ENCODE measurements around the gene SMOC2.

SMOC2 gene

GRCh38 chr6:168415098-168415992, 25.6 kb upstream of the SMOC2 start:
- DNase-seq (ENCODE audit: low read depth in 2 of 2) = no peak

GRCh38 chr6:168415993-168416530, 24.9 kb upstream of the SMOC2 start:
- DNase-seq (ENCODE audit: low read depth in 2 of 2) = no peak

- no peak for DNase-seq (ENCODE audit: low read depth in 2 of 2)
These were observed 24.5 kb upstream of the SMOC2 start for GRCh38 chr6:168416531-168416930.

GRCh38 chr6:168417191-168417590, 23.8 kb upstream of the SMOC2 start:
- DNase-seq (ENCODE audit: low read depth in 2 of 2) = no peak

DNA sequence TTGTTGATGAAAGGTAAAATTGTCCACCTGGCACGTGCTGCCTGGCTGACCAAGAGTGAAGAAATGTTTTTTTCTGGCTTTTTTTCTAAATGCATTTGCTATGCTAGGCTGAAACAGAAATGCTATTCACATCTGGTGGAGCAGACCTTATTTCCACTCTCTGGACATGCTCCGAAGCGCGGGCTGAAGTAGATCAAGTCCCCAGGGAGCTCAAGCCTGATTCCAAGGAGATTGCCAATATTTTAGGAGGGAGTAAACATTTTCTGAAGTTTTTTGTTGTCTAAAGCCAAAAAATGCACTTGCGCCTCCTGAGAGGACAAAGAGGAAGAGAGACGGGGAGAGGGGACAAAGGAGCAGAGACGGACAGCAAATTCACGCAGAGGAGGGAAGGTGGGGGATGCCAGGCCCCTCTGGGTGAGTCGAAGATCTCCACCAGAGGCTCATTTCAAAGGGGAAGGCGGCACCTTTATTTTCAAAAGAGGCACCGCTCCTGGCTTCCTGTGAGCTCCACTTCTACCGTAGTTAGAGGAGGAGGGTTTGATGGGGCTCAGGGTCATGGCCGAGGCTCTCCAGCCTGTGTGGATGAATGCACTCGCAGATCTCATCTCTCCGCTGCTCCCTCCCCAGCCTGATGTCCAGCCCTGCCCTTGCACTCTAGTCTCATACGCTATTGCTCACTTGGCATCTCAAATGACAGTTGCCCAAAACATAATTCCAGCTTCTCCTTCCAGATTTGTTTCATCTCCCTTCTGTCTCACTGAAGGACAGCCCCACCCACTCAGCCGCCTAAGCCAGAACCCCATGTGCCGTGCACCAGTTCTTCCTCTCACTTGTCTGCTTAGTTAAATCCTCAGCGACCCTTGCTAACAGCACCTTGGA, 23.1 kb upstream of the SMOC2 start:
- DNase-seq (ENCODE audit: low read depth in 2 of 2) = no peak

- DNase-seq (ENCODE audit: low read depth in 2 of 2) = no peak
These were observed 22.3 kb upstream of the SMOC2 start for GRCh38 chr6:168418711-168419121.

DNA sequence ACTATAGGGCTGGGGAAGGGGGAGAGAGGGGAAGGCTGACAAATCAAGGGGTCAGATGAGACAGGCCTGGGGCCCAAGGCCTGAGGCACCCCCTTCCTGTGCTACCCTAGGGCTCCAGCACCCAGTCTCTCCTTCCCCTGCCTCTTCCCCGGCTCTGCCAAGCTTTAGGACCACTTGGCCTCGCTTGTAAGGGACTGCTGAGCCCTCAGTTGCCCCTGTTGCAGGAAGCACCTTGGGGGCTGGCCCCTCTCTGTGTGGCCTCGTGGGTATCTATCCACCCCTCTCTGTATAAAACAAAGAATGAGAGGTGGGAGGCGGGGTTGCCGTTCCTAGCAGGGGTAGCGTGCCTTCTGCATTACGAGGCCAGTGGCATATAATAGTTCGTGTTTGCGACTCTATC, 21.4 kb upstream of the SMOC2 start:
- no peak for DNase-seq (ENCODE audit: low read depth in 2 of 2)

DNA sequence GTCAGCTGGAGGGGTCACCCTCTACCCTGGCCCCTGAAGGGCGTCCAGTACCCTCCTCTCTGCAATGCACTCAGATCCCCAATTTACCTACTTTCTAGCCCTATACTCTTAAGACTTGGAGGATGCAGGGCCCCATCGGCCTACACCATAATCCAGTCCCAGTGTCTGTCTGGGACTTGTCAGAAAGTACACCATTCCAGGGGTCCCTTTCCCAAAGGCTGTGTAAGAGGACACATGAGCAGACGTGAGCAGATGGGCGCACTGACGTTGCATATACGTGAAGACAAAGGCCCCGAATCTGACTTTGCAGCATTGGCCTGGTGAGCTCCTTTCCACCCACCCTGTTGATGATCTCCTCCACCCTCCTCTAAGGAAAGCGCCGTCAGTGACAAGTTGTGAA, 20.9 kb upstream of the SMOC2 start:
- no peak for DNase-seq (ENCODE audit: low read depth in 2 of 2)

GRCh38 chr6:168420706-168421105, 20.3 kb upstream of the SMOC2 start:
- DNase-seq (ENCODE audit: low read depth in 2 of 2) = no peak

DNA sequence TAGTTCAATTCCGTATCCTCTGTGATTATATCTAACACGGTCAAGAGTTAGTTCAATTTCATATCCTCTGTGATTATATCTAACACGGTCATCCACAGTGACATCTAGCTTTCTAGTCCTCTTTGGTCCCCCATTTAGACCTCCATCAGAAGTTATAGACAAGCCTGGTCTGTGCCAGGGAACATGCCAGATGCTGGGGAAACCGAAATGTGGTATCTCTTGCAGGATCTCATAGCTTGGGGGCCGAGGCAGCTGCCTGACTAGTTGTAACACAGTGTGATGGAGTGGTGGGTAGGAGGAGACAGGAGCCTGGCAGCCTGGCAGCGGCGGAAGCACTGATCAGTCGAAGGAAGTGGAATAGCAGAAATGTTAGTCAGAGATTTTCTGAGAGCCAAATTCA, 13.8 kb upstream of the SMOC2 start:
- no peak for DNase-seq (ENCODE audit: low read depth in 2 of 2)

DNA sequence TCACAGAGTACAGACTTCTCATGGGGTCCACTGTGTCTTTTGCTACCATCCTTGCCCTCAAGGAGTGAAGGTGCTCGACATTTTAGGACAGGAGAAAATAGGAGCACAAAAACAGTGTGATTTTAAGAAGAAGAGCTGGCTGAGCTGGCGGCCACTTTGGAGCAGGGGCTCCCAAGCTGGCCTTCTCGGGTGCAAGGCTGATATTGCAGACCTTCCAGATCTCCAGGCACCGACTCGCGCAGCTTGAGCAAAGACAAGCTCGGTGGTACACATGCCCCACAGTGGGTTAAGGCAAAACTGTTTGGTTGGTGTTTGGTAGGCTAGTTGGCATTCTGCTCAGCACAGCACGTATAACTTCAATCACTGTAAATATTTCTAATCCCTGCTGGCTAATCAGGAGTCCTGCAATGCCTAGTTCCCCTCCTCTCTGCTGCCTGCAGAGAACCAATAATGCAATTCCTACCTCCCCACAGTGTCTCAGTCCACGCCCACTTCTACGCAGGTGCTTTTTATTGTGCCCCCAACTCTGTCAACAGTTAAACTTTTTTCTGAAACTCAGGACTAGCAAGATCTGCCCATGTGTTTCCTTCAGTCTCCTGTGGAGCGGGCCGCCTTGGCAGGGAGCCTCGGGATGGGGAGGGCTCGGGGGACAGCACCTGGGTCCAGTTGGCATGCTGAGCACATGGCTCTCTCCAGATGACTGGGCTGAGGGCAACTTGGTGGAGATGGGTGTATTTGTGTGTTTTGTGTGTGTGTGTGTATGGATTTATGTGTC, 12.7 kb upstream of the SMOC2 start:
- no peak for DNase-seq (ENCODE audit: low read depth in 2 of 2)

DNA sequence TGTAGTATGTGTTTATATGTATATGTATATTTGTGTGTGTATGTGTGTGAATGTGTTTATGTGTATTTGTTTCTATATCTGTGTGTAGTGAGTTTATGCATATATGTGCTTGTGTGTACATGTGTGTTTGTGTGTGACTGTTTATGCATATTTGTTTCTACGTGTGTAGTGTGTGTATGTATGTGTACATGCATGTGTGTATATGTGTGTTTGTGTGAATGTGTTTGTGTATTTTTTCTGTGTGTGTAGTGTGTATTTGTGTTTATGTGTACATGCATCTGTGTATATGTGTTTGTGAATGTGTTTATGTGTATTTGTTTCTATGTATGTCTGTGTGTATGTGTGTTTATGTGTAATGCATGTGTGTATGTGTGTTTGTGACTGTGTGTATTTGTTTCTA, 12.1 kb upstream of the SMOC2 start:
- DNase-seq (ENCODE audit: low read depth in 2 of 2) = no peak

DNA sequence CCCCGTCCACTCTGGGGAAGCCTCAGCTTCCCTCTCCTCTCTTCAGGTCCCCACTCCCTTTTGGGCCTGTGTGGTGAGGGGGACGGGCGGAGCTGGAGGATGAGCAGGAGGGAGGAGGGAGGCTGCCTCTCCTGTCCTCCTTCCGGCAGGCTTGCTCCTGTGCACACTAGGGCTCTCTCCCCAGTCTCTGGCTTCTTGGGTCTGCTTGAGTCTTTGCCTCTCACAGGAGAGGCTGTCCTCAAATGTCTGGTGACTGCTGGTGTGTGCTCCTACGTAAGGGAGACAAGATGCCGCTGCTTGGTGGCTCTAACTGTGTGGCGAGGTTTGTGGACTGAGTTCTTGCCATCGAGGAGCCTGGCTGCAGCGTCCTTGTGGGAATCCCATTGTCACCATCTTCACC, 8.8 kb upstream of the SMOC2 start:
- DNase-seq (ENCODE audit: low read depth in 2 of 2) = no peak

DNA sequence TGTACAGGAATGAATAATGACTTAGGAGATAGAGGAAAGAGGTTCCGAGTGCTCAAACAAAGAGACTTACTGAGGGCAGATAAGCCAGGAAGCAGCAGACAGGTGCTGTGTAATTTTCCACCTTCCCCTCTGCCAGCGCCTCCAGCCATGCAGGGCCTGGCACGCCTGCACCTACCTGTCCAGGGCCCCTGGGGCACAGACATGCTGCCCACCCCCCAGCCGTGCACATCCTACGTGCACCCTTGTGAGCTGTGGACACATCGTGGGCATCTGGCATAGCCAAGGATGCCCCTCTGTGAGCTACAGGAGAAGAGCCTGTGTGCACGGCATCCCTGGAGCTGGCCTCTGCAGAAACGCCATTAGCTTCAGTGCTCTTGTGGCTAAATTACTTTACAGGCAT, 7.1 kb upstream of the SMOC2 start:
- DNase-seq (ENCODE audit: low read depth in 2 of 2) = no peak

GRCh38 chr6:168434505-168434904, 6.5 kb upstream of the SMOC2 start:
- no peak for DNase-seq (ENCODE audit: low read depth in 2 of 2)

GRCh38 chr6:168437751-168438150, 3.2 kb upstream of the SMOC2 start:
- DNase-seq (ENCODE audit: low read depth in 2 of 2) = no peak

- DNase-seq (ENCODE audit: low read depth in 2 of 2) = no peak
These were observed 2.0 kb upstream of the SMOC2 start for GRCh38 chr6:168438783-168439520.

GRCh38 chr6:168439794-168440450, 1.1 kb upstream of the SMOC2 start:
- no peak for DNase-seq (ENCODE audit: low read depth in 2 of 2)

DNA sequence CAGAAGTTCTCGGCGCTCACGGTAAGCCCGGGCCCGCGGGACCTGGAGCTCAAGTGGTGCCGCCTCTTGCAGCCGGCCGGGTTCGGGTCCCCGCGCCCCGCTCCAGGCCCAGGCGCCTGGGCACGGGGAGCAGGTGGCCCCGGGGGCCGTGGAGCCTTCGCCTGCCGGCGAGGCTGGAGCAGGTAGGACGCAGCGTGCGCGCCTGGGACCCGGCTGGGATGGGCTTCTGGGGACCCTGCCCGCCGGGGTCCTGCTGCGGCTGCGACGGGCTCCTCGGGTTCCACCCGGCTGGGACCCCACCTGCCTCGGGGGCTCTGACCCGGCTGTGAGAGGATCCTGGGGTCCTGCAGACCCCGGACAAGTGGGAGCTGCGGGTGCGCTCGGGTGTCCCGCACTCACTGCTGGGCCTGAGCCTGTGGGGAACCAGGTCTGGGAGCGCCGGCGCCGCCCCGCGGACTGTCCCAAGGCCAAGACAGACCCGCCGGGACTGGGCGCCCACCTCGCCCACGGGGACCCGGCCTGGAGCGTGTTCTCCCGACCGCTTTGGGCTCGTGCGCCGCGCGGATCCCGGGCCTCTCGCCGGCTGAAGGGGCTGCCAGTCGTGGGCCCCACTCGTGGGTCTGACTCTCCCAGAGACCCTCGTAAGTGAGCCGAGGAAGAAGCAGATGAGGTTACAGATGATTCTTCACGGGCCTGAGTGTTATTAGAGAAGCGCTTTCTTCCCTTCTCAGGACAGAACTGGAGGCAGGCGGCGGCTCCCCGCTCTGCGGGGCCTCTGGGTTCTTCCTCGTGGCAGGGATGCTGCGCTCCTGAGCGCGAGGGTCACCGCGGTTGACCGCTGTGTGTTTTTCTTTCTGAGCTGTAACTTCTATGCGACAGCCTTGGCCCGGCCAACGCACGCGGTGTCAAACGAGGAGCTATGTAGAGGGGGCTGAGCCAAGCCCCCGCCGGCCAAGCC, 729 bp downstream of the SMOC2 start:
- no peak for DNase-seq (ENCODE audit: low read depth in 2 of 2)

Data from stimulated activated CD4-positive, alpha-beta T cell treated with anti-CD3 and anti-CD28 coated beads, Interleukin-1b, Interleukin-23, amount 100 ng/mL, for 1 hour (primary cell).